Hematopoietic multipotent progenitor cell treated with erythropoietin and hydrocortisone succinate and interleukin-3 and kit ligand, for 15 days (in vitro differentiated cells): ENCODE results near the gene NOSIP.
"Not testable (repeated sequence)": the region's sequence is repeated elsewhere in the genome, so short reads cannot be mapped to it uniquely, and the experiment has no call there.

ENCODE experiments used
- DNase-seq: peaks from one replicate; pipeline ENCODE4 v3.0.0-alpha.2; 2015; ENCODE audit warnings: low spot score

NOSIP gene, protein sequence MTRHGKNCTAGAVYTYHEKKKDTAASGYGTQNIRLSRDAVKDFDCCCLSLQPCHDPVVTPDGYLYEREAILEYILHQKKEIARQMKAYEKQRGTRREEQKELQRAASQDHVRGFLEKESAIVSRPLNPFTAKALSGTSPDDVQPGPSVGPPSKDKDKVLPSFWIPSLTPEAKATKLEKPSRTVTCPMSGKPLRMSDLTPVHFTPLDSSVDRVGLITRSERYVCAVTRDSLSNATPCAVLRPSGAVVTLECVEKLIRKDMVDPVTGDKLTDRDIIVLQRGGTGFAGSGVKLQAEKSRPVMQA

DNA sequence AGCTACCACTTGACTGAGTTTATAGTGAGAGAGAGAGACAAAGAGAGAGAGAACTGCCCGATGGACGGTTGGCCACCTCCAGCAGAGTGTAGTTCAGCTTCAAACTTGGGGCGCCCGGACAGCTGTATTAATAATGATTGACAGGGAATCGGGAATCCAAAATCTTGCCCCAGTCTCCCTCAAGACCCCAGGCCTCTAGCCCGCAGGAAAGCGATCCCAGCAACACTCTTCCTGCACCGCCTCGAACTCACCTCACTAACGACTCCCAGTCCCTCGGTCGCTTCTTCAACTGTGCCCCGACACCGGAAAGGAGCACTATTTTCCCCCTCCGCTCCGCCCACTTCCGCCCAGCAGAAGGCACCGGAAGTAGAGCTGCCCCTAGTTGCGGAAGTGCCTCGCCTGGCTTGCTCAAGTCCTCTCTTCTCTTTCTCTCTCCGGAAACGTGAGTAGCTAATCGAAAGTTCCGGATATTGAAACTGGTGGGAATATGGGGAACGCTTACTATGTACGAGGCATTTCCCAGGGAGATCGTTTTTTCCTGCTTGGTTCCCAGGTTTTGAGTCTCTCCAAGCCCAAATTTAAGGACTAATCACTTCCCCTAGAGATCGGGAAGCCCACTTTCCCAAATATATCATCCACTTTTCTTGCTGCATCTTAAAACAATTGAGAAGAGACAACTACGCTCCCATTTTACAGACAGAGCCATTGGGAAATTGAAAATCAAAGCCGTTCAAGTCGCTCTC lies at the start of gene NOSIP:
Gene NOSIP, minus strand, starts transcription at position 293 of the 743 bp plus-strand sequence. CDS start 19,865 bp downstream, outside the sequence.
- peak; percentile 98 for DNase-seq

GRCh38 chr19:49629659-49630058 lies 49.3 kb upstream of the NOSIP start:
- DNase-seq = no peak

- DNase-seq = no peak
These were observed 45.9 kb upstream of the NOSIP start for GRCh38 chr19:49626226-49626625.

DNA sequence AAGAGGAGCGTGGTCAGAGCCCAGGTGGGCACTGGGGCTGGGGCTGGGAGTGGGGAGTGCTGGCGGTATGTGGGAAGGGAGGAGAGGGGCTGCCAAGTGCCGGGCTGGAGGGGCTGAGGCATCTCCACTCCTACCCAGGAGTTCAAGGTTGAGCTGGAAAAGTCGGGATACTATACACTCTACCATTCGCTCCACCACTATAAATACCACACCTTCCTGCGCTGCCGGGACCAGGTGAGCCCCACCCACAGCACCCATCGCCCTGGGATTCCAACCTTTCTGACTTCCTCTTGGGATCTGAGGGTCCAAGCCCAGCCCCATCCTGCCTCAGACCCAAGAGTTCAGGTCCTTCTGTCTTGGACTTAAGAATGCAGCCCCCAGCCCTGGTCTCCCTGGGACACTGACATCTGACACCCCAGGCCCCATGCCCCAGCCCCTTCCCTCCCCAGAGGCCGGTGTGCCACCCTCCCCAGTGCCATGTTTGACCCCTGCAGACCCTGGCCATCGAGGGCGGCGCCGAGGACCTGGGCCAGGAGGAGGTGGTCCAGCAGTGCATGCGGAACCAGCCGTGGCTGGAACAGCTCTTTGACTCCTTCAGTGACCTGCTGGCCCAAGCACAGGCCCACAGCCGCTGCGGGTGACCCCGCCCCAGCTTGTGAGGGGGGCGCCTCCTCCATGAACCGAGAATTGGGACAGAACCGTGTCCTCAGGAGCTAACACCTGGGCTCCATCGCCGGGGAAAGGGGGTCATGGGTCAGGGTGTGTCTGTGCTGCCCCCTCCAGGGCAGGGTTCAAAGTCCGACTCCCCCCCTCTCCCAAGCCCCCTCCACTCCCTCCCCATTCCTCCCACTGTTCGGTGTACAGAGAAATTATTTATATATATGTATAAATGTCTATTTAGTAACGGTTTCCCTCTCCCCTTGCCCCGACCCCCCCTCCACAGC lies 44.9 kb upstream of the NOSIP start:
- DNase-seq = no peak

- DNase-seq = not testable (repeated sequence)
These were observed 37.5 kb upstream of the NOSIP start for GRCh38 chr19:49617860-49618259.

GRCh38 chr19:49616945-49617344 lies 36.6 kb upstream of the NOSIP start:
- DNase-seq = no peak

- DNase-seq = no peak
These were observed 36.2 kb upstream of the NOSIP start for GRCh38 chr19:49616532-49616931.

DNA sequence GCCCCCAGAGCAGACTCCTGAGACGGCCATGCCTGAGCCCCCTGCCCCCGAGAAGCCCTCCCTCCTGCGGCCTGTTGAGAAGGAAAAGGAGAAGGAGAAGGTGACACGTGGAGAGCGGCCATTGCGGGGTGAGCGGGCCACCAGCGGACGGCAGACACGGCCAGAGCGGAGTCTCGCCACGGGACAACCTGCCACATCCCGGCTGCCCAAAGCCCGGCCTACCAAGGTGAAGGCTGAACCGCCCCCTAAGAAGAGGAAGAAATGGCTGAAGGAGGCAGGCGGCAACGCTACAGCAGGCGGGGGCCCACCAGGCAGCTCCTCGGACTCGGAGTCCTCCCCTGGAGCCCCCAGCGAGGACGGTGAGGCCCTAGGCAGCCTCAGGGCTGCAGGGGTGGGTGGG lies 35.5 kb upstream of the NOSIP start:
- DNase-seq = no peak

- no peak for DNase-seq
These were observed 33.9 kb upstream of the NOSIP start for GRCh38 chr19:49614096-49614833.

- no peak for DNase-seq
These were observed 33.0 kb upstream of the NOSIP start for GRCh38 chr19:49613374-49613773.

DNA sequence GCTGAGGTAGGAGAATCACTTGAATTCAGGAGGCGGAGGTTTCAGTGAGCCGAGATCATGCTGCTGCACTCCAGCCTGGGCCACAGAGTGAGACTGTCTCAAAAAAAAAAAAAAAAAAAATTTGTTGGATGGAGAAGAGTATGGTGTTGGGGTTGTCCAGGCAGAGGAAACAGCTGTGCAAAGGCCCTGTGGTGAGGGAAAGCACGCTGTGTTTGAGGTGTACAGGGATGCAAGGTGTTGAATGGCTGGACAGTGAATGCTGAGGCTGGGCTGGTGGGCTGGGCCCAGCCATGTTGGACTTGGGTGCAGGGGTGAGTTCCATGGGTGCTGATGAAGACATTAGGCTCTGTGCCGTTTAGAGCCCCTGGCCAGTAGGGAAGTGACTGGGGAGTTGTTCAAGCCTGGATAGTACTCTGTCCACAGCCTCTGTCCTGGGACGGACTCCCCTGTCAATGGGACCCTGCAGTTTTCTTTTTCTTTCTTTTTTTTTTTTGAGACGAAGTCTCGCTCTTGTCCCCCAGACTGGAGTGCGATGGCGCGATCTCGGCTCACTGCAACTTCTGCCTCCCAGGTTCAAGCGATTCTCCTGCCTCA lies 29.2 kb upstream of the NOSIP start:
- no peak for DNase-seq

GRCh38 chr19:49605605-49606004 lies 25.2 kb upstream of the NOSIP start:
- DNase-seq = no peak

- no peak for DNase-seq
These were observed 22.4 kb upstream of the NOSIP start for GRCh38 chr19:49602806-49603205.

DNA sequence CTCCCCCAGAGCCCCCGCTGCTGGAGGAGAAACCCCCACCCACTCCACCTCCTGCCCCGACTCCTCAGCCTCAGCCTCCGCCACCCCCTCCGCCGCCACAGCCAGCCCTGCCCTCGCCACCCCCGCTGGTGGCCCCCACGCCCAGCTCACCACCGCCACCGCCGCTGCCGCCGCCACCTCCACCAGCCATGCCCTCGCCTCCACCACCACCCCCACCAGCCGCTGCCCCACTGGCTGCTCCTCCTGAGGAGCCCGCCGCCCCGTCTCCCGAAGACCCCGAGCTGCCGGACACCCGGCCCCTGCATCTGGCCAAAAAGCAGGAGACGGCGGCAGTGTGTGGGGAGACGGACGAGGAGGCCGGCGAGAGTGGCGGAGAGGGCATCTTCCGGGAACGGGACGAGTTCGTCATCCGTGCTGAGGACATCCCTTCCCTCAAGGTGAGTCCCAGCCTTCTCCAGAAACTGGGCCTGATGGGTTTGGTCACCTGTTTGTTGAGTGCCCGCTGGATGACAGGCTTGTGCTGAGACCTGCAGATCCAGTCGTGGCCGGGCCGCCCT lies 21.2 kb upstream of the NOSIP start:
- no peak for DNase-seq

DNA sequence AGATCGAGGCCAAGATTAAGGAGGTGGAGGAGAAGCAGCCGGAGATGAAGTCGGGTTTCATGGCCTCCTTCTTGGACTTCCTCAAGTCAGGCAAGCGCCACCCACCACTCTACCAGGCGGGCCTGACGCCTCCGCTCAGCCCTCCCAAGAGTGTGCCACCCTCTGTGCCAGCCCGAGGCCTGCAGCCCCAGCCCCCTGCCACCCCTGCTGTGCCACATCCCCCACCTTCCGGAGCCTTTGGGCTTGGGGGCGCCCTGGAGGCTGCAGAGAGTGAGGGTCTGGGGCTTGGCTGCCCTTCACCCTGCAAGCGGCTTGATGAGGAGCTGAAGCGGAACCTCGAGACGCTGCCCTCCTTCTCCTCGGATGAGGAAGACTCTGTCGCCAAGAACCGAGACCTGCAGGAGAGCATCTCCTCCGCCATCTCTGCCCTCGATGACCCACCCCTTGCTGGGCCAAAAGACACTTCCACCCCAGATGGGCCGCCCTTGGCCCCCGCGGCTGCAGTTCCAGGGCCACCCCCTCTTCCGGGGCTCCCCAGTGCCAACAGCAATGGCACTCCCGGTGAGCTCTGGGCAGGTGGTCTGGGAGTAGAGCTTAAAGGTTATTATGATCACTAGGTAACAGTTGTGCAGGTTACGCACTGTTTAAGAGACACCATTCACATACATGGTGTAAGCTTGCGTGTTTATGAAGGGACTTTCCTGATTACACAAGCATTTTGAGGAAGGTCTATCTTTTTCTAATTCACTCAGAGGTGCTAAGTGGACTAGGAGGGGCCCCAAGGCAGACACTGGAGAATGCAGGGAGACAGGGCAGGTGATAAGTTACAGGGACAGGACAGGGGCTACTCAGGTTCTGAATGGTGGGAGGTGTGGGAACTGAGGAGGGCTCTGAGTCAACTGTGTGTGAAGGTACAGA lies 19.3 kb upstream of the NOSIP start:
- DNase-seq = no peak

DNA sequence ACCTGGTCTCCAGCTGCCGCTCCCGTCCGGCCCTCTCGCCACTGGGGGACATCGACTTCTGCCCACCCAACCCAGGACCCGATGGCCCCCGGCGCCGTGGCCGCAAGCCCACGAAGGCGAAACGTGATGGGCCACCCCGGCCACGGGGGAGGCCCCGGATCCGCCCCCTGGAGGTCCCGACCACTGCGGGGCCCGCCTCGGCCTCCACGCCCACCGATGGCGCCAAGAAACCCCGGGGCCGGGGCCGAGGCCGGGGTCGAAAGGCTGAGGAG lies 17.3 kb upstream of the NOSIP start:
- DNase-seq = no peak

- no peak for DNase-seq
These were observed 16.8 kb upstream of the NOSIP start for GRCh38 chr19:49596954-49597702.

GRCh38 chr19:49596407-49596806 lies 16.1 kb upstream of the NOSIP start:
- no peak for DNase-seq

- no peak for DNase-seq
These were observed 15.6 kb upstream of the NOSIP start for GRCh38 chr19:49595819-49596404.
